ENCODE results near the gene ZNF846.
A peak's percentile ranks its signal among the peaks of the same experiment; 100 is the strongest.
"Not testable (repeated sequence)": the region's sequence is repeated elsewhere in the genome, so short reads cannot be mapped to it uniquely, and the experiment has no call there.

ZNF846 gene

GRCh38 chr19:9784163-9784496 is 15.6 kb upstream of the ZNF846 start:
- DNase-seq (ENCODE audit: low read depth): peak; percentile 29

DNA sequence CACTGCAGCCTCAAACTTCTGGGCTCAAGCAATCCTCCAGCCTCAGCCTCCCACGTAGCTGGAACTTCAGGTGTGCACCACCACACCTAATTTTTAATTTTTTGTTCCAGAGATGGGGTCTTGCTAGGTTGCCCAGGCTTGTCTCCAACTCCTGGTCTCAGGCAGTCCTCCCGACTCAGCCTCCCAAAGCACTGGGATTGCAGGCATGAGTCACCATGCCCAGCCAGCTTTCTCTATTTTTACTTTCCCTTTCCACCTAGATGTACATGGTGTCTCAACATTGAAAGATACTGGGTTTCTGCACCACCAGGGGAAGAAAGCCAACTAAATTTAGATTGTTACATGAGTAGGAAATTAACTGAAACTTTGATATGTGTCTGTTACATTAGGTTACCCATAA is 13.8 kb upstream of the ZNF846 start:
- peak; percentile 34 for DNase-seq (ENCODE audit: low read depth)

DNA sequence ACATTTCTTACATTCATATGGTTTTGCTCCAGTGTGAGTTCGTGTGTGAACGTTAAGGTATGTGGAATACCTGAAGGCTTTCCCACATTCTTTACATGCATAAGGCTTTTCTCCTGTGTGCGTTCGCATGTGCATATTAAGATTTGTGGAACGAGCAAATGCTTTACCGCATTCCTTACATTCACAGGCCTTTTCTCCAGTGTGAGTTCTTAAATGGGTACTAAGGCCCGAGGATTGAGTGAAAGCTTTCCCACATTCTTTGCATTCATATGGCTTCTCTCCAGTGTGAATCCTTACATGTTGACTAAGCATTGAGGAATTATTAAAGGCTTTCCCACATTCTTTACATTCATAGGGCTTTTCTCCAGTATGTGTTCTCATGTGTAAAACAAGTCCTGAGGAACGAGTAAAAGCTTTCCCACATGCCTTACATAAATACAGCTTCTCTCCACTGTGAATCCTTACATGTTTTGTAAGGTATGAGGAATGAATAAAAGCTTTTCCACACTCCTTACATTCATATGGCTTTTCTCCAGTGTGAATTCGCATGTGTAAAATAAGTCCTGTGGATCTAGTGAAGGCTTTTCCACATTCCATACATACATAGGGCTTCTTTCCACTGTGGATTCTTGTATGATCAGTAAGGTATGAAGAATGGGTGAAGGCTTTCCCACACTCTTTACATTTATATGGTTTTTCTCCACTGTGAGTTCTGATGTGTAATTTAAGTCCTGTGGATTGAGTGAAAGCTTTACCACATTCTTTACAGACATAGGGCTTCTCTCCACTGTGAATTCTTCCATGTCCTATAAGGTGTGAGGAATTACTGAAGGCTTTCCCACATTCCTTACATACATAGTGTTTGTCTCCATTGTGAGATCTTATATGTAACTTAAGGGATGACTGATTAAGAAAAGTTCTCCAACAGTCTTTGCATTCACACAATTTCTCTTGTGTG is 10.7 kb downstream of the ZNF846 start:
- no peak for DNase-seq (ENCODE audit: low read depth)

- DNase-seq (ENCODE audit: low read depth): no peak
These were observed 15.7 kb downstream of the ZNF846 start for GRCh38 chr19:9752701-9753443.

- no peak for DNase-seq (ENCODE audit: low read depth)
These were observed 17.1 kb downstream of the ZNF846 start for GRCh38 chr19:9751446-9751845.

DNA sequence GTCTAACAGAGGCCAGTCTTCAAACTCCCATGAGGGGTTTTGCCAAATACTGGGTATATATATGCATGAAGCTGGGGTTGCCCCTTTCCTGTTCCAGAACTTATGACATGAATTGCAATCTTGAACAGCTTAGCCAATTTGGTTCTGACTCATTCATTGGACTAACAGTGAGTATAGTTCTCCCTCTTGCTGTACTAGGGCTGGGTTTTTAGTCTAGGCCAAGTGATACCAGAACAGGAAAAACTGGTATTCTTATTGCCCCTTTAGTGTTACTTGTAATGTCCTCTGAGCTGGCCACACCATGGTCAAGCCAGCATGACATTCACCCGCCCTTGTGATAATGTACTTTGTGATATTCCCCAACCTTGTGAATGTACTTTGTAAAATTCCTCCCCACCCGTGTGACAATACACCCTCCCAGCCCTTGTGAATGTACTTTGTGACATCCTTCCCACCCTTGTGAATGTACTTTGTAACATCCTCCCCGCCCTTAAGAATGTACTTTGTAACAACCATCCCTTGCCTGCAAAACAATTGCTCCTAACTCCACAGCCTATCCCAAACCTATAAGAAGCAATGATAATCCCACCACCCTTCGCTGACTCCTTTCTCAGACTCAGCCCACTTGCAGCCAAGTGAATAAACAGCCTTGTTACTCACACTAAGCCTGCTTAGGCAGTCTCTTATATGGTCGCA is 26.9 kb downstream of the ZNF846 start:
- DNase-seq (ENCODE audit: low read depth): peak; percentile 9

DNA sequence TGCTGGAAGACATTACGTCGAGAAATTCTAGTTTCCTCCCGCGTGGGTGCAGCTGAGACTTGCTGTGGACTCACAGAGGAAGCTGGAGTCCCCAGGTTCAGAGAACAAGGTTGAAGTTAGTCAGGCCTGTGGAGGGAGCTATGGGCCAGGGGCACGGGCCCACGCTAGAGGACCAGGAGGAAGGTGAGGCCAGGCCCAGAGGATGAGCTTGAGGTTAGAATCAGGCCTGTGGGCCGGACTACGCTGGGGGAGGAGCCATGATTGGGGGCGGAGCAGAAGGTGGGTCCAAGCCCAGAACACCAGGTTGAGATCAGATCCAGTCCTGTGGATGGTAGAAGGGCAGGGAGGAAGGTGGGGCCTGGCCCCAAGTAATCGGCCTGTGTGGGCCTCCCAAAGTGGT is 32.6 kb downstream of the ZNF846 start:
- no peak for DNase-seq (ENCODE audit: low read depth)

- not testable (repeated sequence) for DNase-seq (ENCODE audit: low read depth)
These were observed 38.5 kb downstream of the ZNF846 start for GRCh38 chr19:9730056-9730455.

GRCh38 chr19:9729162-9729561 is 39.4 kb downstream of the ZNF846 start:
- no peak for DNase-seq (ENCODE audit: low read depth)

DNA sequence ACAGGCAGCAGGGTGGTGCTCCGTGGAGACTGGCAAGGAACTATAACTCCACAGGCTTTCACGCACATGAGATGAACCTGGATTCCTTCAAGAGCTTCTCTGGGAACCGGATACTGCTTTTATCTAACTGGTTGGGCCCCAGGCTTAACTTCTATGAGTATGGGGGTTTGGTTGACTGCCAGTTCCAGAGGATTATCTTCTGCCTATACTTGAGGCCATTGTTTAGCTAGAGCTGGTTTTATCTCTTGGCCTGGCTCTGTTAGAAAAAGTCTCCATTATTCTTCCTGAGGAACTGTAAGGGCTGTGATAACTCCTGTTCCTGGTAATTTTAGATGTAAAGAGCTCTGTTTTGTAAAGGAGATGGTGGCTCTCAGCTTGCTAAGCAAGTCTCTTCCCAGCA is 40.9 kb downstream of the ZNF846 start:
- DNase-seq (ENCODE audit: low read depth): peak; percentile 15

DNA sequence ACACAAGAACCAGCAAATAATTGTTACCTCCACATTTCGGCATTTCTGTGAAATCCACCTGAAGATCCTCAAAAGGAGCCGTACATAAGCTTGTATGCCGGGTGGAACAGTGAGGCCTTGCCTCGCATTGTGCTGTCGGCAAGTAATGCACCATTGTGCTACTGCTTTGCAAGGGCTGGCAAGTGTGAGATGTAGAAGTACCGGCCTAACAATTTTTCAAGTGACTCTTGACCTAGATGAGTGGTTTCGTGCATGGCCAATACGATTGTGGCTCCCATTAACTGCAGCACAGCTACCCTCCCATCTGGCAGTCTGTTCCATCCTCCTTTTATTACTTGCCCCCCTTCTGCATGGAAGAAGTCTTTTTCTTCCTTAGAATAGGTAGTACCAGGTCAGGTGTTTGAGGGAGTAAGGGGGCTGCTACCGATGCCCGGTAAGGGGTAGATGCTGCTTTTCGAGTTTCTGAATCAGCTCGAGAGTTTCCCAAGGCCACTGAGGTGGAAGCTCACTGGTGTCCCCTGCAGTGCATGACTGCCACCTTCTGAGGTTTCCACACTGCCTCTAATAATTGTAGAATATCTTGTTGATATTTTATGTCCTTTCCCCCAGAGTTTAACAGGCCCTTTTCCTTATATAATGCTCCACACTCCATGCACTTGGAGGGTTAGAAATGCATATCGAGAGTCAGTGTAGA is 42.9 kb downstream of the ZNF846 start:
- DNase-seq (ENCODE audit: low read depth): not testable (repeated sequence)

GRCh38 chr19:9724157-9724556 is 44.4 kb downstream of the ZNF846 start:
- no peak for DNase-seq (ENCODE audit: low read depth)

DNA sequence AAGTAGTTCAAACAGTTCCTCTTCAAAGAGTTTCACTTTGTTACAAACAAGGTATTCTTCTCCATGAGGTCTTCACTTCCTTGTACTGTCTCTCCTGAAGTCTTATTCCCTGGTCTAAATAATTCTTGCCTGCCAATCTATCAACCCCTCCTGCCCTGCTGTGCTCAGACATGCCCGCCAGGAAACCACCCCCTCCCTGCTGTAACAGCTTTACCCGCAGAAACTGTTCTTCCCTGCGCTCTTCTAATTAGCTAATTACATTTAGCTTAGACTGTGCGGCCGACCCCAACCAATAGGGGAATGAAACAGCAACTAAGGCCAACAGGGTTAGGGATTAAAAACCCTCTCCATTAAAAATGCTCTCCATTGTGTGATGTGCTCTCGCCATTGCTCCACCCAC is 46.7 kb downstream of the ZNF846 start:
- no peak for DNase-seq (ENCODE audit: low read depth)

GRCh38 chr19:9720541-9720940 is 48.0 kb downstream of the ZNF846 start:
- no peak for DNase-seq (ENCODE audit: low read depth)

GRCh38 chr19:9711815-9712214 is 56.7 kb downstream of the ZNF846 start:
- DNase-seq (ENCODE audit: low read depth): no peak

DNA sequence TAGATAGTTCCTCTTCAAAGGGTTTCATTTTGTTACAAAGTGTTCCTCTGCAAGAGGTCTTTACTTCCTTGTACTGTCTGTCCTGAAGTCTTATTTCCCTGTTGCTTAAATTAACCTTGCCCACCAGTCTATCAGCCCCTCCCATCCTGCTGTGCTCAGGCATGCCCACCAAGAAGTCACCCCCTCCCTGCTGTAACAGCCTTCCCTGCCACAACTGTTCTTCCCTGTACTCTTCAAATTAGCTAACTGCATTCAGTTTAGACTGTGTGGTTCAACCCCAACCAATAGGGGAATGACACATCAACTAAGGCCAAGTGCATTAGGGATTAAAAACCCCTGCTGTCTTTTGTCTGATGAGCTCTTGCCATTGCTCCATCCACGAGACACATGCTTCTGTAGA is 59.2 kb downstream of the ZNF846 start:
- no peak for DNase-seq (ENCODE audit: low read depth)

DNA sequence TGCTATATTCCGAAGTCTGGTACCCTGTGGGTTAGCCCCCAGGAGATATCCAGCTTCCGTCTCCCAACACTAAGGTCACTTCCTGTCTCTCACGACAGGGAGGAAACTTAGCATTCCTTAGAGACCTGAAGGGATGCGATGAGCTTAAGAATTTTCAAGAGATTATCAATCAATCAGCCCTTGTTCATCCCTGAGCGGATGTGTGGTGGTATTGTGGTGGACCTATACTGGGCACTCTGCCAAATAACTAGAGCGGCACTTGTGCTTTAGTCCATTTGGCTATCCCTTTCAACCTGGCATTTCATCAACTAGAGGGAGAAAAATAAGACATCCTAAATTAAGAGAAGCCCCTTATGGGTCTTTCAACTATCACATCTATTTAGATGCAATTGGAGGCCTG is 62.7 kb downstream of the ZNF846 start:
- DNase-seq (ENCODE audit: low read depth): no peak

DNA sequence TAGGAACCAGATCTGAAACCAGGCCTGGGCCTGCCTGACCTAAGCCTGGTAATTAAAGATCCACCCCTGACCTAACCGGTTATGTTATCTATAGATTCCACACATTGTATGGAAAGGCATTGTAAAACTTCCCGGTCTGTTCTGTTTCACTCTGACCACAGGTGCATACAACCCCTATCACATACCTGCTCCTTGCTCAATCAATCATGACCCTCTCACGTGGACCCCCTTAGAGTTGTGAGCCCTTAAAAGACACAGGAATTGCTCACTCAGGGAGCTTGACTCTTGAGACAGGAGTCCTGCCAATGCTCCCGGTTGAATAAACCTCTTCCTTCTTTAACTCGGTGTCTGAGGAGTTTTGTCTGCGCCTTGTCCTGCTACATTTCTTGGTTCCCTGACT is 66.4 kb downstream of the ZNF846 start:
- DNase-seq (ENCODE audit: low read depth): no peak

All from iris pigment epithelial cell (primary cell).